ENCODE results near the gene NETO1. TPM values are rescaled to one million over a fixed set of nuclear protein-coding genes. Genes with fewer than 3 reads are reported as not detected.

The NETO1 gene
- total RNA-seq, 1 experiment from 2014 or later: 0.82 TPM

DNA sequence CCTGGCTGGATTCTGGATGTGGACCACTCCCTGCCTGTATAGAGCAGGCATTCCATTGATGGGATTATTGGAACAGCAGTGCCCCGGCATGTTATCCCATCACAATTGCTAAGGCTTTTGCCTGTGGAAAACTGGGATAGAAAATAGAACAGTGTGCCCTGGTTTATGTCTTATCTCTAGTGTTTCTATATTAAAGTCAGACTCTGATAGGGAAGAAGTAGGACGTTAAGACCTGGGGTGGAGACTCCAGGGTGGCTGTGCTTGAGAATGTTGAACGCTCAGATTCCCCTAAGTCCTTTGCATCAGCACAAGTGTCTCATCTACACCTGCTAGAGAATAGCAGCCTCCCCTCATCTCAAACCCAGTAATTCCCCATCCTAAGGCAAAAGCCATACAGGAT lies 10.8 kb upstream of the NETO1 start:
- TF ChIP-seq, protein P1, sequence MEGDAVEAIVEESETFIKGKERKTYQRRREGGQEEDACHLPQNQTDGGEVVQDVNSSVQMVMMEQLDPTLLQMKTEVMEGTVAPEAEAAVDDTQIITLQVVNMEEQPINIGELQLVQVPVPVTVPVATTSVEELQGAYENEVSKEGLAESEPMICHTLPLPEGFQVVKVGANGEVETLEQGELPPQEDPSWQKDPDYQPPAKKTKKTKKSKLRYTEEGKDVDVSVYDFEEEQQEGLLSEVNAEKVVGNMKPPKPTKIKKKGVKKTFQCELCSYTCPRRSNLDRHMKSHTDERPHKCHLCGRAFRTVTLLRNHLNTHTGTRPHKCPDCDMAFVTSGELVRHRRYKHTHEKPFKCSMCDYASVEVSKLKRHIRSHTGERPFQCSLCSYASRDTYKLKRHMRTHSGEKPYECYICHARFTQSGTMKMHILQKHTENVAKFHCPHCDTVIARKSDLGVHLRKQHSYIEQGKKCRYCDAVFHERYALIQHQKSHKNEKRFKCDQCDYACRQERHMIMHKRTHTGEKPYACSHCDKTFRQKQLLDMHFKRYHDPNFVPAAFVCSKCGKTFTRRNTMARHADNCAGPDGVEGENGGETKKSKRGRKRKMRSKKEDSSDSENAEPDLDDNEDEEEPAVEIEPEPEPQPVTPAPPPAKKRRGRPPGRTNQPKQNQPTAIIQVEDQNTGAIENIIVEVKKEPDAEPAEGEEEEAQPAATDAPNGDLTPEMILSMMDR (IDR thresholded peaks at IDR 0.05; ENCODE audit: unreplicated experiment): no peak
- BruUV-seq (replicated peaks): no TSS peak
- POLR2A ChIA-PET: no interaction called here
- Mint-ChIP-seq H3K36me3 (ENCODE audit: insufficient read depth, unreplicated experiment) (no peaks in the 10 kb centered on the region), H3K4me1 (ENCODE audit: insufficient read depth, unreplicated experiment) (no peaks in the 10 kb centered on the region), H3K9me3 (ENCODE audit: unreplicated experiment) (no peaks in the 10 kb centered on the region), H3K27me3 (ENCODE audit: insufficient read depth, unreplicated experiment) (no peaks in the 10 kb centered on the region), H3K27ac (ENCODE audit: low read depth, unreplicated experiment) (no peak overlapping the region), H3K4me3 (ENCODE audit: unreplicated experiment) (no peak overlapping the region)
- CTCF ChIA-PET: no interaction called here
- no peak for DNase-seq (ENCODE audit: unreplicated experiment)
- intact Hi-C loops (cut with micrococcal nuclease): no loop called here

DNA sequence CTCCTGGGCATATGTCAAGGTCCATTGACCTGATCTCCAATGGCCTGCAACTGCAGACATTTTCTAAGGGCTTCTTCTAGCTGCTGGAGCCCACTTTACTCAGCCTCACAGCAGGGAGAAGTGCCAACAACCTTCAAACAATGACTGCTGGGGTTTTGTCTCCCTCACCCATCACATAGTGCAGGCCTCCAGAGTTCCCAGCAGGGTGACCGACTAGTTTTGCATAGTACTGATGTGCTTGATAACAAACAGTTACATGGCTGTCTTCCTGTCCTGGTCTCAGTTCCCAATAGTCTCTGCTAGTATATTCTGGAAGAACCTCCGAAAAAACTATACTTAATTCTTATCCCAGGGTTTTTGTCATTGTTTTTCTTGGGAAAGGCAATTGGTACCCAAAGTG lies 10.4 kb upstream of the NETO1 start:
- no peaks in the 10 kb centered on the region for H3K9me3 Mint-ChIP-seq (ENCODE audit: unreplicated experiment)
- intact Hi-C loops (cut with micrococcal nuclease): no loop called here
- POLR2A ChIA-PET: no interaction called here
- CTCF ChIA-PET: no interaction called here
- DNase-seq (ENCODE audit: unreplicated experiment): no peak
- H3K4me3 Mint-ChIP-seq (ENCODE audit: unreplicated experiment): no peak overlapping the region
- BruUV-seq (replicated peaks): no TSS peak
- no peaks in the 10 kb centered on the region for H3K27me3 Mint-ChIP-seq (ENCODE audit: insufficient read depth, unreplicated experiment)
- TF ChIP-seq, protein P1 (IDR thresholded peaks at IDR 0.05; ENCODE audit: unreplicated experiment): no peak
- H3K4me1 Mint-ChIP-seq (ENCODE audit: insufficient read depth, unreplicated experiment): no peaks in the 10 kb centered on the region
- H3K27ac Mint-ChIP-seq (ENCODE audit: low read depth, unreplicated experiment): no peak overlapping the region
- H3K36me3 Mint-ChIP-seq (ENCODE audit: insufficient read depth, unreplicated experiment): no peaks in the 10 kb centered on the region

DNA sequence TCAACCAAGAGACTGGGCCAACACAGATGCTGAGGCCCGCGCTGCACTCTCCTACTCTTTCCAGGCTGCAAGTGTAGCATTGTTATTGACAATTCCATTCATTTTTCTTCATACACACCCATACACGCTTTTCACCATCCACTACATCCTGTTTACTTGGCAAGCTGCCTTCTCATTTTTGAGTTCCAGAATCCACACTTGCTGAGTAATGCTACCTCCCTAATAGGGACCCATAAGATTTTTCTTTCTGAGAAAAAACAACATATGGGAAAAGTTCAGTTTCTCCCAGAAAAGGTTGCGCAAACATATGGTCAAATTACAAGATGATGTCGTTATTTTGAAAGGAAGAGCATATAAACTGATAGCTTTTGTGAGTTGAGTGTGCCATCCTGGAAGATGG lies 3.3 kb upstream of the NETO1 start:
- intact Hi-C loops (cut with micrococcal nuclease): no loop called here
- H3K4me1 Mint-ChIP-seq (ENCODE audit: insufficient read depth, unreplicated experiment): peaks cover 17% of the 10 kb centered on the region
- no peaks in the 10 kb centered on the region for H3K9me3 Mint-ChIP-seq (ENCODE audit: unreplicated experiment)
- CTCF ChIA-PET: interaction anchor here (0.9 to 1.0 kb wide), 2 partner anchors 10 to 27 kb away, joined by 3 read pairs; no protein-coding TSS in a partner anchor
- peak overlapping the region; percentile 10 for H3K27ac Mint-ChIP-seq (ENCODE audit: low read depth, unreplicated experiment)
- TF ChIP-seq, protein P1 (IDR thresholded peaks at IDR 0.05; ENCODE audit: unreplicated experiment): no peak
- H3K36me3 Mint-ChIP-seq (ENCODE audit: insufficient read depth, unreplicated experiment): no peaks in the 10 kb centered on the region
- BruUV-seq (replicated peaks): no TSS peak
- no peaks in the 10 kb centered on the region for H3K27me3 Mint-ChIP-seq (ENCODE audit: insufficient read depth, unreplicated experiment)
- POLR2A ChIA-PET: interaction anchor here (0.7 kb wide), 1 partner anchor 1821 kb away, joined by 3 read pairs; no protein-coding TSS in a partner anchor
- no peak overlapping the region for H3K4me3 Mint-ChIP-seq (ENCODE audit: unreplicated experiment)
- peak; percentile 93 for DNase-seq (ENCODE audit: unreplicated experiment)

DNA sequence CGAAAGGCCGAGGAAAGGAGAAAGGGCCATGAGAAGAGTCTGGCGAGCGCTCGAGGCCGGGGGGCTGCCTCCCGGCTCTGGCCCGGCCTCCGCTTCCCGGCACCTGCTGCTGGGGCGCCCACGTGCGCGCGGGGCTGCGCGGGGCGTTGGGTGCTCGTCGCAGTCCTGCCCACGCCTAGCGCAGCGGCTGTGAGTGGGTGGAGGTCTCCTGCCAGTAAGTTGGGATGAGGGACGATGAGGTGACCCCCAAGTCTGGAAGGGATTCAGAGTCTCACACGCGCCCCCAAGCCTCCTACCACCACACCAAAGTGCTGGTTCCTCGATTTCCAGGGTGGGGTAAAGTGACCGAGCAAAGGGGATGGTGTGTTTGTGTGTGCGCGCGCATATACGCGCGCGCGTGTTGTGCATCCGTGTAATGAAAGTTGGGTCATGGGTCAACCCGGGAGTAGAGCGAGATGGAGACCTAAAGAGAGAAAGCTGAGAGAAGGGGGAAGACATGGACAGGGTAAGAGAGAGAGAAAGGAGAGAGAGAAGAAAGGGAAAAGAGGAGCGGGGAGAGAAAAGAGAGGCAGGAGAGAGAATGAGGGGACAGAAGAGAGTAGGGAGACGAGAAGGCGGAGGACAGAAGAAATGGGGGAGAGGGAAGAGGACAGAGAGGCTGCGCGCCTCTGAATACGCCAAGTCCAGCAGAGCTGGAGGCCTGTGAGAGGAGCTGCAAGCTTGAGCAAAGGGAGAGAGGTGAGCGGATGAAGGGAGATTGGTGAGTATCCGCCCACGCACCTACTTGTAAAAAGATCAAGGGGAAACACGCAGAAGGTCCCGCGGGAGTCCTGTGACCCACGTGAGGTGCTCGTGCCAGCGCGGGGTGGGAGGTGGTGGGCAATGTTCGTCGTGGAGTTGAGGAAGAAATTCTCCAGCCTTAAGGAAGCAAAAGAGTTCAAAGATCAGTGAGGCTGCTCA lies 1.7 kb upstream of the NETO1 start:
- Mint-ChIP-seq H3K4me1 (ENCODE audit: insufficient read depth, unreplicated experiment) (peaks cover 17% of the 10 kb centered on the region), H3K36me3 (ENCODE audit: insufficient read depth, unreplicated experiment) (no peaks in the 10 kb centered on the region), H3K9me3 (ENCODE audit: unreplicated experiment) (no peaks in the 10 kb centered on the region), H3K27ac (ENCODE audit: low read depth, unreplicated experiment) (peak overlapping the region; percentile 93), H3K27me3 (ENCODE audit: insufficient read depth, unreplicated experiment) (no peaks in the 10 kb centered on the region), H3K4me3 (ENCODE audit: unreplicated experiment) (peak overlapping the region; percentile 35)
- TF ChIP-seq, protein P1 (IDR thresholded peaks at IDR 0.05; ENCODE audit: unreplicated experiment): no peak
- ChIA-PET CTCF (no interaction called here), POLR2A (no interaction called here)
- no TSS peak for BruUV-seq (replicated peaks)
- no peak for DNase-seq (ENCODE audit: unreplicated experiment)
- intact Hi-C loops (cut with micrococcal nuclease): no loop called here
